Measurements from ENCODE around the gene GNAS-AS1. TPM values are rescaled to one million over a fixed set of nuclear protein-coding genes. Genes with fewer than 3 reads are reported as not detected.

The GNAS-AS1 gene
- total RNA-seq, 2 donors from 2014 or later, result 0.88 to 1.7 TPM

DNA sequence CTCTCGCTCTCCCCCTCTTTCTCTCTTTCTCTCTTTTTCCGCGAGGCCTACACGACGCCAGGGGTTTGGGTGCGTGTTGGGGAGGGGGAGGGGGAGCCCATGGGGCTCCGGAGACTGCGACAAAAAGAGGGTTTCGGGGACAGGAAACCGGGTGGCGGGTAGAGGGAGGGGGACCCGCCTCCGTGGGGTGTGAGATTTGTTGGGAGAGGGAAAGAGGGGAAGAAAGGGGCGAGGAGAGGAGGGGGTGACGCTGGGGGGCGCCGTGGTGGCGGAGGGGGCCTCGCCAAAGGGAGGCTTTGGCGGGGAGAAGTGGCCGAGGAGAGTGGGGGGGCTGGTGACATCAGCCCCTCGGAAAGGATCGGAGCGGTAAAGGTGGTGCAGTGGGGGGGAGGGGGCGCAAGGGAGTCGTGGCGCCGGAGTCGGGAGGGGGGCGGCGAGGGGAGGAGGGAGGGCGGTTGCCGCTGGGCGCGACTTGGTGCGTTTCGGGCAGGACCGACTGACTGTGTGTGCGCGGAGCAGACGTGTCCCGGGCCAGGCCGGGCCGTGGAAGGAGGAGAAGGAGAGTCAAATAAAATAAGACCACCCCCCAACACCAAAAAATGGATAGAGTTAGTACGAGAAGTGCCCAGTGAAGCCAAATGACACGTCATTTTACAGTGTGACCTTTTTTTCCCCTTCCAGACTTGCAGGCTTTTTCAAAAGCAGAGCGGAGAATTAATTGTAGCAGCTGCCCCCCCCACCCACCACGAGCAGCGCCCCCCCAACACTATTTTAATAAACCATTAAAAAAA is 41.6 kb upstream of the GNAS-AS1 start:
- Histone ChIP-seq H3K9ac (ENCODE audit: low read depth in 2 of 2, low read length in 2 of 2) (peak overlapping the region; percentile 87 to 91), H3K9me3 (no peaks in the 10 kb centered on the region), H3K4me3 (peak overlapping the region; percentile 56), H3K4me1 (peaks cover 14% of the 10 kb centered on the region), H3K36me3 (no peaks in the 10 kb centered on the region), H3K27ac (peak overlapping the region; percentile 92), H3K27me3 (no peaks in the 10 kb centered on the region)
- intact Hi-C loops (cut with DNase I), result no loop called here
- peak; percentile 74 for DNase-seq
- TF ChIP-seq, protein P1, sequence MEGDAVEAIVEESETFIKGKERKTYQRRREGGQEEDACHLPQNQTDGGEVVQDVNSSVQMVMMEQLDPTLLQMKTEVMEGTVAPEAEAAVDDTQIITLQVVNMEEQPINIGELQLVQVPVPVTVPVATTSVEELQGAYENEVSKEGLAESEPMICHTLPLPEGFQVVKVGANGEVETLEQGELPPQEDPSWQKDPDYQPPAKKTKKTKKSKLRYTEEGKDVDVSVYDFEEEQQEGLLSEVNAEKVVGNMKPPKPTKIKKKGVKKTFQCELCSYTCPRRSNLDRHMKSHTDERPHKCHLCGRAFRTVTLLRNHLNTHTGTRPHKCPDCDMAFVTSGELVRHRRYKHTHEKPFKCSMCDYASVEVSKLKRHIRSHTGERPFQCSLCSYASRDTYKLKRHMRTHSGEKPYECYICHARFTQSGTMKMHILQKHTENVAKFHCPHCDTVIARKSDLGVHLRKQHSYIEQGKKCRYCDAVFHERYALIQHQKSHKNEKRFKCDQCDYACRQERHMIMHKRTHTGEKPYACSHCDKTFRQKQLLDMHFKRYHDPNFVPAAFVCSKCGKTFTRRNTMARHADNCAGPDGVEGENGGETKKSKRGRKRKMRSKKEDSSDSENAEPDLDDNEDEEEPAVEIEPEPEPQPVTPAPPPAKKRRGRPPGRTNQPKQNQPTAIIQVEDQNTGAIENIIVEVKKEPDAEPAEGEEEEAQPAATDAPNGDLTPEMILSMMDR (IDR thresholded peaks at IDR 0.05), result no peak

DNA sequence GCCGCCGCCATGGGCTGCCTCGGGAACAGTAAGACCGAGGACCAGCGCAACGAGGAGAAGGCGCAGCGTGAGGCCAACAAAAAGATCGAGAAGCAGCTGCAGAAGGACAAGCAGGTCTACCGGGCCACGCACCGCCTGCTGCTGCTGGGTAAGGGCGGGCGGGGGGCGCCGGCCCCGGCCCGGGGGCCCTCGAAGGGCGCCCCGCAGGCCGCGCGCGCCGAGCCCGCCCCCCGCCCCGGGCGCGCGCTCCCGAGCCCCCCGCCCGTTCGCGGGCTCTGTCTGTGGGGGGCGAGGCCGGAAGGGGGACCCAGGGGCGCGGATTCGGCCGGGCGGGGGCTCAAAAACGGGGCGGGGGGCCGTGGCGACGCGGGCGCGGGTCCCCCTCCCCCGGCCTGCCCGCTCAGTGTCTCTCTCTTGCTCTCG is 41.0 kb upstream of the GNAS-AS1 start:
- intact Hi-C loops (cut with DNase I), result no loop called here
- Histone ChIP-seq H3K36me3 (no peaks in the 10 kb centered on the region), H3K27ac (peak overlapping the region; percentile 92), H3K9ac (ENCODE audit: low read depth in 2 of 2, low read length in 2 of 2) (peak overlapping the region; percentile 87 to 91), H3K9me3 (no peaks in the 10 kb centered on the region), H3K4me3 (peak overlapping the region; percentile 56), H3K4me1 (peaks cover 14% of the 10 kb centered on the region), H3K27me3 (no peaks in the 10 kb centered on the region)
- DNase-seq, result peak; percentile 29
- TF ChIP-seq, protein P1 (IDR thresholded peaks at IDR 0.05), result no peak

DNA sequence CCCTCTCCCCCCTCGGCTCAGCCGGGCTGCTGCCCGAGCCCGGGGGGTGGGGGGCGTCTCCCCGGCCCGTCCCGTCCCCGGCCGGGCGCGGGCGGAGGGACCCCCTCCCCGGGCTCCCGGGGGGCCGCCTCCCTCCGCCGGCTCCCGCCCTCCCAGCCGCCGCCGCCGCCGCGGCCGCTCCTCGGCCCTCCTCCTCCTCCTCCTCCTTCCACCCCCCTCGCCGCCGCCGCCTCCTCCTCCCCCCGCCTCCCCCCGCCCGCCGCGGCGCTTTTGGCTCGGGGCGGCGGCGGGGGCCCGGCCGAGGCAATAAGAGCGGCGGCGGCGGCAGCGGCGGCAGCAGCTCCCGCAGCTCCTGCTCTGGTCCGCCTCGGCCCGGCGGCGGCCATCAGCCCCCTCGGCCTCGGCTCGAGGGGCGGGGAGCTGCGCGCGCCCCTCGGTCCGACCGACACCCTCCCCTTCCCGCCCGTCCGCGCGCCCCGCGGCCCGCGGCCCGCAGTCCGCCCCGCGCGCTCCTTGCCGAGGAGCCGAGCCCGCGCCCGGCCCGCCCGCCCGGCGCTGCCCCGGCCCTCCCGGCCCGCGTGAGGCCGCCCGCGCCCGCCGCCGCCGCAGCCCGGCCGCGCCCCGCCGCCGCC is 40.5 kb upstream of the GNAS-AS1 start:
- no peaks in the 10 kb centered on the region for H3K27me3 ChIP-seq
- H3K9ac ChIP-seq (ENCODE audit: low read depth in 2 of 2, low read length in 2 of 2), result peak overlapping the region; percentile 81 to 85
- H3K36me3 ChIP-seq, result no peaks in the 10 kb centered on the region
- DNase-seq, result peak; percentile 78
- H3K4me1 ChIP-seq, result peaks cover 14% of the 10 kb centered on the region
- intact Hi-C loops (cut with DNase I), result no loop called here
- peak overlapping the region; percentile 89 for H3K27ac ChIP-seq
- peak overlapping the region; percentile 56 for H3K4me3 ChIP-seq
- no peaks in the 10 kb centered on the region for H3K9me3 ChIP-seq
- TF ChIP-seq, protein P1 (IDR thresholded peaks at IDR 0.05), result no peak

DNA sequence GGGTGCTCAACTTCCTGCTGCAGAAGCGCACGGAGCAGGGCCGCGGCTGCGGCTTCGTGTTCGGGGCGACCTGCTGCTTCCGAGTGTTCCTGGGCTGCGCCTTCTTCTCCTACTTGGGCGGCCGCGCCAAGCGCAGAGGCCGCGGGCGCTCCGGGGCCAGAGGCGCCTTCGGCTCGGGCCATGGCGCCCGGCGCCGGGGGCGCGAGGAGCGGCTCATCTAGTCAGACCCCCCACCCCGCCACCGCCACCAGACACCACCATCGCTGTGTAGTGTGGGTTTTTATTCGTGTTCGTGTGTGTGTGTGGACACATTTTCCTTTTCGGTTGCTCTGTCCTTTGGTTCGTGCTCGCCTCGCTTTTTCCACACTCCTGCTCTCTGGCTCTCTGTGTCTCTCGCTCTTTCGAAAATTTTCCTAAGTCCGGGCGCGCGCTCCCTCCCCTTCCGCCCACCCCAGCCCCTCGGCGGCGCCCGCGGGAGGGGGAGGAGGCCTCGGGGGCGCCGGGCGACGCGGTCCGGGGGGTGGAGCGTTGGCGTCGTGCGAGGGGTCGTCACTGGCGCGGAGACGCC is 39.9 kb upstream of the GNAS-AS1 start:
- TF ChIP-seq, protein P1 (IDR thresholded peaks at IDR 0.05), result no peak
- no peaks in the 10 kb centered on the region for H3K27me3 ChIP-seq
- peak overlapping the region; percentile 81 to 85 for H3K9ac ChIP-seq (ENCODE audit: low read depth in 2 of 2, low read length in 2 of 2)
- no peaks in the 10 kb centered on the region for H3K9me3 ChIP-seq
- peaks cover 14% of the 10 kb centered on the region for H3K4me1 ChIP-seq
- peak overlapping the region; percentile 48 for H3K4me3 ChIP-seq
- peak overlapping the region; percentile 89 for H3K27ac ChIP-seq
- intact Hi-C loops (cut with DNase I), result no loop called here
- H3K36me3 ChIP-seq, result no peaks in the 10 kb centered on the region
- peak; percentile 72 for DNase-seq

DNA sequence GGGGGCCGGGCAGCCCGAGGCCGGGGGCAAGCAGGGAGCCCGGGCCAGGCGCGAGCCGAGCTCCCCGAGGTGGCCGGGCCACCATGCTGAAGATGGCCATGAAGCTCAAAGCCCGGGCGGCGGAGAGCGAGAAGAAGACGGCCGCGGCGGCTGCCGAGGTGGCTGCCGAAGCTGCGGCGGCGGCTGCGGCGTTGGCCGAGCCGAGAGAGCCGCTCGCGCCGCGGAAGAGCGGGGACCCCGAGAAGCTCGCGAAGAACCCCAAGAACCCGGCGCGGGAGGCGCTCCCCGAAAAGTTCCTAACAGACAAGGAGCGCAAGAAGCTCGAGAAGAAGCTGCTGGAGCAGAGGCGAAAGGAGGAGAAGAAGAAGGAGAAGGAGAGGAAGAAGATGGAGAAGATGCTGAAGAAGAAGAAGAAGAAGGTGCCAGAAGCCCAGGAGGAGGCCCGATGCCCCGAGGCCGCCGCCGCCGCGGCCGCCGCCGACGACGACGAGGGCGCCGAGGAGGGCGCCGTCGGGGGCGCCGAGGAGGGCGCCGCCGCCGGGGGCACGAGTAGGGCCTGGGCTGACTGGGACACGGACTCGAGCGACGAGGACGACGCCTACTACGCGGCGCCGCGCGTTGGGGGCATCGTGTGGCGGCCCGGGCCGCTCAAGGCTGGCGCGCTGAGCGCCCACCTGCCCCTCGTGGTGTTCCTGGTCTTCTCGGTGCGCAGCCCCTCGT is 39.3 kb upstream of the GNAS-AS1 start:
- Histone ChIP-seq H3K36me3 (no peaks in the 10 kb centered on the region), H3K9ac (ENCODE audit: low read depth in 2 of 2, low read length in 2 of 2) (peak overlapping the region; percentile 81 to 85), H3K9me3 (no peaks in the 10 kb centered on the region), H3K4me1 (peaks cover 11% of the 10 kb centered on the region), H3K27me3 (no peaks in the 10 kb centered on the region), H3K27ac (peak overlapping the region; percentile 89), H3K4me3 (peak overlapping the region; percentile 48)
- DNase-seq, result no peak
- intact Hi-C loops (cut with DNase I), result loop anchor here (5.0 kb wide), 1 partner anchor 152 kb away; the partner anchor contains the start of gene PRELID3B
- TF ChIP-seq, protein P1 (IDR thresholded peaks at IDR 0.05), result no peak
